ENCODE measurements around the gene LCNL1. TPM values are rescaled to one million over a fixed set of nuclear protein-coding genes. Genes with fewer than 3 reads are reported as not detected.

Gene LCNL1
- total and polyA plus RNA-seq, 10 of the 15 experiments (the other 5 are each of a cell fraction or from before 2014, with no cell fraction given): not detected

GRCh38 chr9:137034709-137035506 lies 52.1 kb downstream of the LCNL1 start (continued):
- TF ChIP-seq IRF3 (IDR thresholded peaks at IDR 0.05) (no peak), SMARCA5 (IDR thresholded peaks at IDR 0.05) (peak; percentile 86)

Other genes starting within 250 kb of the LCNL1 start
Only the 7 nearest of the 38 such genes appear.
- gene FBXW5, start 38.3 kb upstream of the LCNL1 start, total RNA-seq (2014; rRNA removed): 84.3 and 97.3 TPM in 2 replicates
- gene FBXW5, start 38.3 kb upstream of the LCNL1 start, total RNA-seq (2014; rRNA removed; fragmentation: Illumina TruSeq; extraction: Trizol): 11.7 and 15.5 TPM in 2 replicates
- 70.4 and 73.0 TPM in 2 replicates for gene FBXW5, start 38.3 kb upstream of the LCNL1 start, total RNA-seq (2021)
- 10.6 and 29.8 TPM in 2 replicates for gene FBXW5, start 38.3 kb upstream of the LCNL1 start, polyA plus RNA-seq (2011; rRNA removed)
- 0.68 and 5.0 TPM in 2 replicates for gene FBXW5, start 38.3 kb upstream of the LCNL1 start, polyA plus RNA-seq (2014; fragmentation: Illumina TruSeq; extraction: Trizol)
- gene FBXW5, start 38.3 kb upstream of the LCNL1 start, polyA plus RNA-seq (2014; fragmentation: Nextera tagmentation; extraction: Ambion mirVana): 1 to 10 TPM in 1 of 2 experiments, under 1 TPM in 1; 0.21 to 1.4 TPM
- gene FBXW5, start 38.3 kb upstream of the LCNL1 start, polyA plus RNA-seq (2014; rRNA removed): 67.3 and 79.6 TPM in 2 replicates
- gene FBXW5, start 38.3 kb upstream of the LCNL1 start, polyA plus RNA-seq (2016; fragmentation: Nextera tagmentation; extraction: Ambion mirVana): 10 to 100 TPM; 59.2 to 63.4 TPM
- gene C8G, start 37.8 kb upstream of the LCNL1 start, total RNA-seq (2014; rRNA removed): not detected in 2 replicates
- not detected in 2 replicates for gene C8G, start 37.8 kb upstream of the LCNL1 start, total RNA-seq (2014; rRNA removed; fragmentation: Illumina TruSeq; extraction: Trizol)
- 0.64 and 0.69 TPM in 2 replicates for gene C8G, start 37.8 kb upstream of the LCNL1 start, total RNA-seq (2021)
- not detected in 2 replicates for gene C8G, start 37.8 kb upstream of the LCNL1 start, polyA plus RNA-seq (2011; rRNA removed)
- gene C8G, start 37.8 kb upstream of the LCNL1 start, polyA plus RNA-seq (2014; fragmentation: Illumina TruSeq; extraction: Trizol): not detected in 2 replicates
- not detected for gene C8G, start 37.8 kb upstream of the LCNL1 start, polyA plus RNA-seq (2014; fragmentation: Nextera tagmentation; extraction: Ambion mirVana)
- gene C8G, start 37.8 kb upstream of the LCNL1 start, polyA plus RNA-seq (2014; rRNA removed): 0.26 and 1.5 TPM in 2 replicates
- gene C8G, start 37.8 kb upstream of the LCNL1 start, polyA plus RNA-seq (2016; fragmentation: Nextera tagmentation; extraction: Ambion mirVana): under 1 TPM in 1 of 2 experiments, not detected in 1; 0.50 TPM
- 0.40 TPM in 1 of 2 replicates, not detected in the other for gene LCN12, start 30.7 kb upstream of the LCNL1 start, total RNA-seq (2014; rRNA removed)
- gene LCN12, start 30.7 kb upstream of the LCNL1 start, total RNA-seq (2014; rRNA removed; fragmentation: Illumina TruSeq; extraction: Trizol): not detected in 2 replicates
- gene LCN12, start 30.7 kb upstream of the LCNL1 start, total RNA-seq (2021): 0.64 TPM in 1 of 2 replicates, not detected in the other
- gene LCN12, start 30.7 kb upstream of the LCNL1 start, polyA plus RNA-seq (2011; rRNA removed): 0.20 and 0.48 TPM in 2 replicates
- gene LCN12, start 30.7 kb upstream of the LCNL1 start, polyA plus RNA-seq (2014; fragmentation: Illumina TruSeq; extraction: Trizol): 0.25 TPM in 1 of 2 replicates, not detected in the other
- gene LCN12, start 30.7 kb upstream of the LCNL1 start, polyA plus RNA-seq (2014; fragmentation: Nextera tagmentation; extraction: Ambion mirVana): not detected
- gene LCN12, start 30.7 kb upstream of the LCNL1 start, polyA plus RNA-seq (2014; rRNA removed): 0.06 and 0.41 TPM in 2 replicates
- gene LCN12, start 30.7 kb upstream of the LCNL1 start, polyA plus RNA-seq (2016; fragmentation: Nextera tagmentation; extraction: Ambion mirVana): under 1 TPM; 0.33 to 0.44 TPM
- gene PTGDS, start 5.5 kb upstream of the LCNL1 start, total RNA-seq (2014; rRNA removed): not detected in 2 replicates
- gene PTGDS, start 5.5 kb upstream of the LCNL1 start, total RNA-seq (2014; rRNA removed; fragmentation: Illumina TruSeq; extraction: Trizol): not detected in 2 replicates
- gene PTGDS, start 5.5 kb upstream of the LCNL1 start, total RNA-seq (2021): not detected in 2 replicates
- not detected in 2 replicates for gene PTGDS, start 5.5 kb upstream of the LCNL1 start, polyA plus RNA-seq (2011; rRNA removed)
- not detected in 2 replicates for gene PTGDS, start 5.5 kb upstream of the LCNL1 start, polyA plus RNA-seq (2014; fragmentation: Illumina TruSeq; extraction: Trizol)
- not detected for gene PTGDS, start 5.5 kb upstream of the LCNL1 start, polyA plus RNA-seq (2014; fragmentation: Nextera tagmentation; extraction: Ambion mirVana)
- not detected in 2 replicates for gene PTGDS, start 5.5 kb upstream of the LCNL1 start, polyA plus RNA-seq (2014; rRNA removed)
- not detected for gene PTGDS, start 5.5 kb upstream of the LCNL1 start, polyA plus RNA-seq (2016; fragmentation: Nextera tagmentation; extraction: Ambion mirVana)
- 30.9 and 44.3 TPM in 2 replicates for gene PAXX, start 9.4 kb downstream of the LCNL1 start, total RNA-seq (2014; rRNA removed)
- gene PAXX, start 9.4 kb downstream of the LCNL1 start, total RNA-seq (2014; rRNA removed; fragmentation: Illumina TruSeq; extraction: Trizol): 10.5 and 14.7 TPM in 2 replicates
- gene PAXX, start 9.4 kb downstream of the LCNL1 start, total RNA-seq (2021): 47.7 and 49.3 TPM in 2 replicates
- gene PAXX, start 9.4 kb downstream of the LCNL1 start, polyA plus RNA-seq (2011; rRNA removed): 6.2 and 10.9 TPM in 2 replicates
- gene PAXX, start 9.4 kb downstream of the LCNL1 start, polyA plus RNA-seq (2014; fragmentation: Illumina TruSeq; extraction: Trizol): 1.4 and 4.1 TPM in 2 replicates
- 1 to 10 TPM in 1 of 2 experiments, under 1 TPM in 1; 0.18 to 2.9 TPM for gene PAXX, start 9.4 kb downstream of the LCNL1 start, polyA plus RNA-seq (2014; fragmentation: Nextera tagmentation; extraction: Ambion mirVana)
- 50.6 and 67.5 TPM in 2 replicates for gene PAXX, start 9.4 kb downstream of the LCNL1 start, polyA plus RNA-seq (2014; rRNA removed)
- gene PAXX, start 9.4 kb downstream of the LCNL1 start, polyA plus RNA-seq (2016; fragmentation: Nextera tagmentation; extraction: Ambion mirVana): 10 to 100 TPM; 60.1 to 60.6 TPM
- gene CLIC3, start 13.6 kb downstream of the LCNL1 start, total RNA-seq (2014; rRNA removed): not detected in 2 replicates
- not detected in 2 replicates for gene CLIC3, start 13.6 kb downstream of the LCNL1 start, total RNA-seq (2014; rRNA removed; fragmentation: Illumina TruSeq; extraction: Trizol)
- gene CLIC3, start 13.6 kb downstream of the LCNL1 start, total RNA-seq (2021): not detected in 2 replicates
- not detected in 2 replicates for gene CLIC3, start 13.6 kb downstream of the LCNL1 start, polyA plus RNA-seq (2011; rRNA removed)
- not detected in 2 replicates for gene CLIC3, start 13.6 kb downstream of the LCNL1 start, polyA plus RNA-seq (2014; fragmentation: Illumina TruSeq; extraction: Trizol)
- not detected for gene CLIC3, start 13.6 kb downstream of the LCNL1 start, polyA plus RNA-seq (2014; fragmentation: Nextera tagmentation; extraction: Ambion mirVana)
- gene CLIC3, start 13.6 kb downstream of the LCNL1 start, polyA plus RNA-seq (2014; rRNA removed): 0.25 TPM in 1 of 2 replicates, not detected in the other
- under 1 TPM in 1 of 2 experiments, not detected in 1; 0.31 TPM for gene CLIC3, start 13.6 kb downstream of the LCNL1 start, polyA plus RNA-seq (2016; fragmentation: Nextera tagmentation; extraction: Ambion mirVana)
- 0.93 and 1.2 TPM in 2 replicates for gene ABCA2, start 45.2 kb downstream of the LCNL1 start, total RNA-seq (2014; rRNA removed)
- gene ABCA2, start 45.2 kb downstream of the LCNL1 start, total RNA-seq (2014; rRNA removed; fragmentation: Illumina TruSeq; extraction: Trizol): 0.13 and 0.46 TPM in 2 replicates
- 1.8 and 2.6 TPM in 2 replicates for gene ABCA2, start 45.2 kb downstream of the LCNL1 start, total RNA-seq (2021)
- 1.2 and 2.3 TPM in 2 replicates for gene ABCA2, start 45.2 kb downstream of the LCNL1 start, polyA plus RNA-seq (2011; rRNA removed)
- gene ABCA2, start 45.2 kb downstream of the LCNL1 start, polyA plus RNA-seq (2014; fragmentation: Illumina TruSeq; extraction: Trizol): 0.08 and 0.34 TPM in 2 replicates
- not detected for gene ABCA2, start 45.2 kb downstream of the LCNL1 start, polyA plus RNA-seq (2014; fragmentation: Nextera tagmentation; extraction: Ambion mirVana)
- gene ABCA2, start 45.2 kb downstream of the LCNL1 start, polyA plus RNA-seq (2014; rRNA removed): 1.1 and 2.7 TPM in 2 replicates
- gene ABCA2, start 45.2 kb downstream of the LCNL1 start, polyA plus RNA-seq (2016; fragmentation: Nextera tagmentation; extraction: Ambion mirVana): under 1 TPM; 0.25 to 0.35 TPM